Measurements from ENCODE around the gene GSTM2.

The GSTM2 gene

DNA sequence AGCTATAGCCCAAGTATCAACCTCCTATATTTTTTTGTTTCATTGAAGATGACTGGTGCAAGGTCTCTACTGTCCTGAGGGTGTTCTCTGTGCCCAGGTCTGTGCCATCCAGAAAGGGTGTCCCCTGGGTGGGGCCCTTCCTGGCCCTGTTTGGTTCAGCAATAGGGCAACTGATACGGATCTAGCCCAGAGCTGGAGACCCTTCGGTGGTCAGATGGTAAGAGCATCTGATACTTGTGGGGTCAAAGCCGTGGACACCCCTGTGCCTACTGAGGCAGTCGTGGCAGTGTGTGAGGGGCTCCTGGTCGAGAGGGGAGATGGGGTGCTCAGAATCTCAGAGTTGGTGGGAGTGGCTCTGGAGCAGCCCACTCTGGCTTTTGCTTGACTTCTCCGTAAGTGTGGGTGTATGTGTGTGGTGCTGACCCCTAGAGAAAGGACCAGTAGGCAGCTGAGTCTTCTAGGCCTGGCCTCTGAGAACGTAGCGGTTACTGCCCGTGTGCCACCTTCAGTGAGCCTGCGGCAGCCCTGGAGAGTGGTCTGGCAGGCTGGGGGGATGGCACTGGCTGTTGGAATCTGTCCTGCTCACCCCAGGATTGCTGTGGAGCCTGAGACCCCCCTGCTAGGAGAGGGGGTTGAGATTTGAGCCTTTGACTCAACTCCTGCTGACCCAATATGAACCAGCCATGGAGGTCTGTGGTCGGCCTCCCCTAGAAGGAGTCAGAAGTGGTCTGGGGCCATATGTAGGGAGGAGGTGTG is 45.5 kb upstream of the GSTM2 start:
- TF ChIP-seq, protein P1, sequence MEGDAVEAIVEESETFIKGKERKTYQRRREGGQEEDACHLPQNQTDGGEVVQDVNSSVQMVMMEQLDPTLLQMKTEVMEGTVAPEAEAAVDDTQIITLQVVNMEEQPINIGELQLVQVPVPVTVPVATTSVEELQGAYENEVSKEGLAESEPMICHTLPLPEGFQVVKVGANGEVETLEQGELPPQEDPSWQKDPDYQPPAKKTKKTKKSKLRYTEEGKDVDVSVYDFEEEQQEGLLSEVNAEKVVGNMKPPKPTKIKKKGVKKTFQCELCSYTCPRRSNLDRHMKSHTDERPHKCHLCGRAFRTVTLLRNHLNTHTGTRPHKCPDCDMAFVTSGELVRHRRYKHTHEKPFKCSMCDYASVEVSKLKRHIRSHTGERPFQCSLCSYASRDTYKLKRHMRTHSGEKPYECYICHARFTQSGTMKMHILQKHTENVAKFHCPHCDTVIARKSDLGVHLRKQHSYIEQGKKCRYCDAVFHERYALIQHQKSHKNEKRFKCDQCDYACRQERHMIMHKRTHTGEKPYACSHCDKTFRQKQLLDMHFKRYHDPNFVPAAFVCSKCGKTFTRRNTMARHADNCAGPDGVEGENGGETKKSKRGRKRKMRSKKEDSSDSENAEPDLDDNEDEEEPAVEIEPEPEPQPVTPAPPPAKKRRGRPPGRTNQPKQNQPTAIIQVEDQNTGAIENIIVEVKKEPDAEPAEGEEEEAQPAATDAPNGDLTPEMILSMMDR (IDR thresholded peaks at IDR 0.05; ENCODE audit: low read depth, low read length) = no peak
- no peak for DNase-seq (ENCODE audit: extremely low read depth, low read depth)

DNA sequence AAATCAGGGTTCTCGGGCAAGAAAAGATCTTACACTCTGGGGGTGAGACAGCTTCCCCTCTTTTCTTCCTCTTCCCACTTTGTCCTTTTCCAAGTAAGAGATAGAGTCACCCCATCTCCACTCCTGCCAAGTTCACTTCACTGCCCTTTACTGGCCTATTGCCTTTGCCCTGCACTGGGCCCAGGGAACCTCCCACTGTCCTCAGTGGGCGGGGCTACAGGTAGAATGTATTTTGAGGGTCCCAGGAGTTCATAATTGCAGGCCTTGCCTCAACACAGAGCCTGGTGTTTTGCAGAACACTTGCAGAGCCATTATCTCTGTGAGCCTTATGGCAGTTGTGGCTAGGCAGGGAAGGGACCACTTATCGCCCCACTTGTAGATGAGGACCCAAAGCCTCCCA is 45.0 kb upstream of the GSTM2 start:
- TF ChIP-seq, protein P1 (IDR thresholded peaks at IDR 0.05; ENCODE audit: low read depth, low read length) = no peak
- DNase-seq (ENCODE audit: extremely low read depth, low read depth) = no peak

DNA sequence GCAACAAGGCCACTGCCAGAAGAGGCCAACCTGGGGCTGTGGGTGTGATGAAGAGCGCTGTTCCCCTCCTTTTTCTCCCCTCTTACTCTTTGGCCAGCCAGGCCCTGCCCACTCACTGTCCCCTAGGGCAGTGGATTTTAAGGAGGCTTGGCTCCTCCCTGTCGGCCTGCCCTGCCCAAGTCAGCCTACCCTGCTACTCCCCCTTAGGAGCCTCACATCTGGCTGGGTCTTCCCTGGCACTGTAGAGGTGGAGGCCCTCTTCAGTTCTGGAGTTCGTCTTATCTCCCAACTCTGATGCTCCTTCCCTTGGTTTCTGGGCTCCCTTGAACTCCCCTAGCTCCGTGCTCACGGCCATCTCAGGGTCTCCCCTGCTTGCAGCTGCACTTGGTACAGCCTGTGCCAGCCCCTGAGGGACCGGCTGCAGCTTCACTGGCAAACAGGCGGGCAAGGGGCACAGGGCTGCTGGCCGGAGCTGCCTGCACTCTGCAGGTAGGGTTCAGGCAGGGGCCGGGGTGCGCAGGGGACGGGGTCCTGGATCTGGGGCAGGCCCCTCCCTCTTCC is 44.2 kb upstream of the GSTM2 start:
- TF ChIP-seq, protein P1 (IDR thresholded peaks at IDR 0.05; ENCODE audit: low read depth, low read length) = no peak
- DNase-seq (ENCODE audit: extremely low read depth, low read depth) = no peak

DNA sequence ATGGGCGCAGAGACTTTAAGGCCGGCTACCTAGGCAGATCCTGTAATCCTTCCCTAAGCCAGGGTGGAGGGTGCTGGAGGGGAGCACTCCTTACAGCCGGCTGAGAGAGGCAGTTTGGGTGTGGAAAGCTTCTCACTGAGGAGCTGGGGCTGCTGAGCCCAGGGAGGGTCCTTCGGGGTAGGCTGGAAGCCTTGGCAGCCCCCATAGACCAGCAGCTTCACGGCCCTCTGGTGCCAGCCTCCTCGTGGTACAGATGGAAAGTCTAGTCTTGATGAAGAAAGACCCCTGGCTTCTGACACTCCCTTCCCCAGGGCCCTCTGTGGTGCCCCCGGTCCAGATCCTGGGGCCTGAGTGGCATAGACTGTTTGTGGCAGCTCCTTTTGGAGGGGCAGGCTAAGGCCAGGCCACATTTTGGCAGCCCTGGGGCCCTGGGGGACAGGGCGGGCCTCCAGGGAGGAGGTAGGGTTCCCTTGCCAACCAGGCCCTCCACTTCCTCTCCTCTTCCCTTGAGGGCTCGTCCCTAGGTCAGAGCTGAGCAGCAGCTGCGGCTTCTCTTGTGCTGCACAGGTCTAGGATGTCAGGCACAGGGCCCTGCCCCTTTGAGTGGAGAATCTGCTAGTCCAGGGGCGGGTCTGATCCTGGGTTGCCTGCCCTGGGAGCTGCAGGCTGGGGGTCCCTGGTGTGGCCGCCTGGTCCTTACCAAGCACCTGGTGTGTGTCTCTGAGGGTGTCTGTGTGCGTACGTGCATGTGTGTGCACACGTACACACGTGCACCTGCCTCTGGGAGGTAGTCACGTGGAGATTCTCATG is 43.5 kb upstream of the GSTM2 start:
- TF ChIP-seq, protein P1 (IDR thresholded peaks at IDR 0.05; ENCODE audit: low read depth, low read length) = no peak
- DNase-seq (ENCODE audit: extremely low read depth, low read depth) = no peak

DNA sequence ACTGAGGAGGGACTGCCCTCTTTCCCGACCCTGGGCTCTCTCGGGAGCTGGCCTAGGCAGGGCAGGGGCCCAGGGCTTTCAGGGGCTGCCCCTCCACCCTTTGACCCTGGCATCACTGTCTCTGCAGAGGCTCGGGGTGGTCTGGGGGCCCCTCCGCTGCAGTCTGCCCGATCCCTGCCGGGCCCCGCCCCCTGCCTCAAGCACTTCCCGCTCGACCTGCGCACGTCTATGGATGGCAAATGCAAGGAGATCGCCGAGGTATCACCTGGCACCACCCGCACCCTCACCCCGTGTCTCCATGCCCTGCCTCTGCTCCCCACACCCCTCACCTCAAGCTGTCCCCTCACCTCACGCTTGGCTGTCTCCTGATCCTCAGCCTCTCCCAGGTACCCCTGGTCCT is 42.7 kb upstream of the GSTM2 start:
- TF ChIP-seq, protein P1 (IDR thresholded peaks at IDR 0.05; ENCODE audit: low read depth, low read length) = no peak
- DNase-seq (ENCODE audit: extremely low read depth, low read depth) = no peak

DNA sequence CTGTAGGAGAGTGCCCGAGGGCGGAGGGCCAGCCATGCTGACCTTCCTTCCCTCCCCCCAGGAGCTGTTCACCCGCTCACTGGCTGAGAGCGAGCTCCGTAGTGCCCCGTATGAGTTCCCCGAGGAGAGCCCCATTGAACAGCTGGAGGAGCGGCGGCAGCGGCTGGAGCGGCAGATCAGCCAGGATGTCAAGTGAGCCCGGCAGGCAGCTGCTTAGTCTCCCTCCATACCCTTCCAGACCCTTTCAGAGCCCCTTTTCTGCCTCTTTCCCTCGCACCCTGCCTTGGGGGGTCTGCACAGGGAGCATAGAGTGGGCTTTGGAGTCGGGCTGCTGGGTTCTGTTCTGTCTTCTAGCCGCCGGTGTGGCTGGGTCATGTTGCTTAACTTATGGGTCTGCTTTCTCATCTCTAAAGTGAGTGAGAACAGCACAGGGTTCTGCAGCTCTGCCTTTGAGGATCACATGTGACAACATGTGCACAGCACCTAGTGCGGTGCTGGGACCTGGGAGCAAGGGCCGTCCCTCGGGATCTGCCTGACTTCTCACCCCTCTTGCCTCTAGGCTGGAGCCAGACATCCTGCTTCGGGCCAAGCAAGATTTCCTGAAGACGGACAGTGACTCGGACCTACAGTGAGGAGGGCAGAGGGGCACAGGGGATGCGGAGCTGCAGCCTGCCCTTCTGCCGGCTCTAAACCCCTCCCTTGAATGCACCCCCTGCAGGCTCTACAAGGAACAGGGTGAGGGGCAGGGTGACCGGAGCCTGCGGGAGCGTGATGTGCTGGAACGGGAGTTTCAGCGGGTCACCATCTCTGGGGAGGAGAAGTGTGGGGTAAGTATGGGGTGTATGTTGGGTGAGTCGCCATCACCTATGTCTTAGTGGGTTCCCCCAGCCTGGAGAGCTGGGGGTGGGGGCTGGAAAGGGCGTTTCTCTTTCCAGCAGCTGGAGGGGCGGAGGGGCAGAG is 42.0 kb upstream of the GSTM2 start:
- TF ChIP-seq, protein P1 (IDR thresholded peaks at IDR 0.05; ENCODE audit: low read depth, low read length) = no peak
- no peak for DNase-seq (ENCODE audit: extremely low read depth, low read depth)
